ENCODE measurements around the gene APOH.
"Not testable (repeated sequence)": the region's sequence is repeated elsewhere in the genome, so short reads cannot be mapped to it uniquely, and the experiment has no call there.

APOH gene

GRCh38 chr17:66260688-66261087 lies 31.5 kb upstream of the APOH start:
- Histone ChIP-seq H3K27ac (ENCODE audit: low read length) (no peak overlapping the region), H3K9me3 (ENCODE audit: insufficient read depth, low read length) (no peaks in the 10 kb centered on the region), H3K4me2 (ENCODE audit: low read length) (no peak overlapping the region), H3K9ac (ENCODE audit: low read length) (no peak overlapping the region), H4K20me1 (ENCODE audit: insufficient read depth, low read length) (no peaks in the 10 kb centered on the region), H3K36me3 (replicated peaks; ENCODE audit: low read depth, low read length) (no peaks in the 10 kb centered on the region), H3K27me3 (ENCODE audit: low read depth, low read length) (peaks cover 6% of the 10 kb centered on the region; the same call in 1 of the 2 replicates), H3K79me2 (ENCODE audit: low read length) (no peaks in the 10 kb centered on the region), H3K4me1 (ENCODE audit: low read length) (peaks cover 3% of the 10 kb centered on the region; the same call in 1 of the 2 replicates), H3K4me3 (ENCODE audit: low read length) (no peak overlapping the region), H2AFZ (ENCODE audit: low read depth, low read length) (no peak overlapping the region)
- no peak for TF ChIP-seq CTCF (IDR thresholded peaks at IDR 0.05; ENCODE audit: low read depth, low read length)
- no peak for TF ChIP-seq EZH2phosphoT487 (IDR thresholded peaks at IDR 0.05; ENCODE audit: low read depth)

- H3K4me2 ChIP-seq (ENCODE audit: low read length), result no peak overlapping the region
- TF ChIP-seq CTCF (IDR thresholded peaks at IDR 0.05; ENCODE audit: low read depth, low read length) (no peak), EZH2phosphoT487 (IDR thresholded peaks at IDR 0.05; ENCODE audit: low read depth) (no peak)
- no peak overlapping the region for H3K4me3 ChIP-seq (ENCODE audit: low read length)
- no peaks in the 10 kb centered on the region for H3K79me2 ChIP-seq (ENCODE audit: low read length)
- H3K4me1 ChIP-seq (ENCODE audit: low read length), result peaks cover 4% of the 10 kb centered on the region; the same call in 1 of the 2 replicates
- H3K27ac ChIP-seq (ENCODE audit: low read length), result no peak overlapping the region
- H3K9me3 ChIP-seq (ENCODE audit: insufficient read depth, low read length), result no peaks in the 10 kb centered on the region
- peaks cover 6% of the 10 kb centered on the region; the same call in 1 of the 2 replicates for H3K27me3 ChIP-seq (ENCODE audit: low read depth, low read length)
- no peak overlapping the region for H2AFZ ChIP-seq (ENCODE audit: low read depth, low read length)
- no peak overlapping the region for H3K9ac ChIP-seq (ENCODE audit: low read length)
- H4K20me1 ChIP-seq (ENCODE audit: insufficient read depth, low read length), result no peaks in the 10 kb centered on the region
- H3K36me3 ChIP-seq (replicated peaks; ENCODE audit: low read depth, low read length), result no peaks in the 10 kb centered on the region
These were observed 31.1 kb upstream of the APOH start for GRCh38 chr17:66260275-66260674.

- peak overlapping the region; percentile 41 for H3K4me2 ChIP-seq (ENCODE audit: low read length)
- peak overlapping the region; percentile 91 for H2AFZ ChIP-seq (ENCODE audit: low read depth, low read length)
- no peaks in the 10 kb centered on the region for H3K9me3 ChIP-seq (ENCODE audit: insufficient read depth, low read length)
- TF ChIP-seq EZH2phosphoT487 (IDR thresholded peaks at IDR 0.05; ENCODE audit: low read depth) (no peak), CTCF (IDR thresholded peaks at IDR 0.05; ENCODE audit: low read depth, low read length) (no peak)
- no peaks in the 10 kb centered on the region for H4K20me1 ChIP-seq (ENCODE audit: insufficient read depth, low read length)
- H3K4me3 ChIP-seq (ENCODE audit: low read length), result peak overlapping the region; percentile 47
- H3K27me3 ChIP-seq (ENCODE audit: low read depth, low read length), result peaks cover 6% of the 10 kb centered on the region; the same call in 1 of the 2 replicates
- no peaks in the 10 kb centered on the region for H3K36me3 ChIP-seq (replicated peaks; ENCODE audit: low read depth, low read length)
- no peaks in the 10 kb centered on the region for H3K79me2 ChIP-seq (ENCODE audit: low read length)
- no peak overlapping the region for H3K27ac ChIP-seq (ENCODE audit: low read length)
- H3K4me1 ChIP-seq (ENCODE audit: low read length), result 0 out of 2 replicates have a peak, but pooled peaks cover 4% of the 10 kb centered on the region
- no peak overlapping the region for H3K9ac ChIP-seq (ENCODE audit: low read length)
These were observed 26.3 kb upstream of the APOH start for GRCh38 chr17:66255527-66255971.

GRCh38 chr17:66255112-66255511 lies 25.9 kb upstream of the APOH start:
- Histone ChIP-seq H3K36me3 (replicated peaks; ENCODE audit: low read depth, low read length) (no peaks in the 10 kb centered on the region), H3K4me1 (ENCODE audit: low read length) (0 out of 2 replicates have a peak, but pooled peaks cover 4% of the 10 kb centered on the region), H3K27me3 (ENCODE audit: low read depth, low read length) (peaks cover 3% of the 10 kb centered on the region; the same call in 1 of the 2 replicates), H3K9me3 (ENCODE audit: insufficient read depth, low read length) (no peaks in the 10 kb centered on the region), H3K79me2 (ENCODE audit: low read length) (no peaks in the 10 kb centered on the region), H4K20me1 (ENCODE audit: insufficient read depth, low read length) (no peaks in the 10 kb centered on the region), H3K27ac (ENCODE audit: low read length) (no peak overlapping the region), H3K9ac (ENCODE audit: low read length) (no peak overlapping the region), H2AFZ (ENCODE audit: low read depth, low read length) (peak overlapping the region; percentile 91), H3K4me2 (ENCODE audit: low read length) (peak overlapping the region; percentile 41), H3K4me3 (ENCODE audit: low read length) (peak overlapping the region; percentile 47)
- TF ChIP-seq CTCF (IDR thresholded peaks at IDR 0.05; ENCODE audit: low read depth, low read length) (peak; percentile 82), EZH2phosphoT487 (IDR thresholded peaks at IDR 0.05; ENCODE audit: low read depth) (no peak)

GRCh38 chr17:66253458-66253857 lies 24.2 kb upstream of the APOH start:
- not testable (repeated sequence) for H3K4me1 ChIP-seq (ENCODE audit: low read length); H4K20me1 ChIP-seq (ENCODE audit: insufficient read depth, low read length); H3K4me2 ChIP-seq (ENCODE audit: low read length); H3K36me3 ChIP-seq (replicated peaks; ENCODE audit: low read depth, low read length); H3K27ac ChIP-seq (ENCODE audit: low read length); H3K4me3 ChIP-seq (ENCODE audit: low read length); H3K27me3 ChIP-seq (ENCODE audit: low read depth, low read length); H3K79me2 ChIP-seq (ENCODE audit: low read length); H2AFZ ChIP-seq (ENCODE audit: low read depth, low read length); H3K9me3 ChIP-seq (ENCODE audit: insufficient read depth, low read length); H3K9ac ChIP-seq (ENCODE audit: low read length)
